GM18499 (cell line): Measurements from ENCODE around the gene POC1A.
A peak's percentile ranks its signal among the peaks of the same experiment; 100 is the strongest.

Source experiments
- ATAC-seq: cut with Tn5 transposase; IDR thresholded peaks from one replicate; pipeline ENCODE4 v1.9.1; 2021; ENCODE audit warnings: moderate number of reproducible peaks; ENCODE audit not compliant: insufficient read depth, unreplicated experiment

The POC1A gene

GRCh38 chr3:52072020-52072419 lies 82.2 kb downstream of the POC1A start:
- no peak for ATAC-seq

- no peak for ATAC-seq
Observed at GRCh38 chr3:52070724-52071621, 83.2 kb downstream of the POC1A start.

GRCh38 chr3:52069855-52070254 lies 84.4 kb downstream of the POC1A start:
- ATAC-seq, result no peak

- ATAC-seq, result no peak
Observed at GRCh38 chr3:52069135-52069534, 85.1 kb downstream of the POC1A start.

GRCh38 chr3:52068730-52069129 lies 85.5 kb downstream of the POC1A start:
- ATAC-seq, result no peak

- ATAC-seq, result no peak
Observed at GRCh38 chr3:52068055-52068571, 86.1 kb downstream of the POC1A start.

GRCh38 chr3:52067526-52067925 lies 86.7 kb downstream of the POC1A start:
- ATAC-seq, result no peak

- no peak for ATAC-seq
Observed at GRCh38 chr3:52067046-52067445, 87.2 kb downstream of the POC1A start.

GRCh38 chr3:52065264-52065756 lies 88.9 kb downstream of the POC1A start:
- ATAC-seq, result no peak

- ATAC-seq, result no peak
Observed at GRCh38 chr3:52064561-52064960, 89.7 kb downstream of the POC1A start.

- ATAC-seq, result no peak
Observed at GRCh38 chr3:52063026-52063723, 91.0 kb downstream of the POC1A start.

- no peak for ATAC-seq
Observed at GRCh38 chr3:52062505-52062904, 91.7 kb downstream of the POC1A start.

- ATAC-seq, result no peak
Observed at GRCh38 chr3:52061121-52061910, 92.9 kb downstream of the POC1A start.

GRCh38 chr3:52059781-52060180 lies 94.4 kb downstream of the POC1A start:
- ATAC-seq, result no peak

- no peak for ATAC-seq
Observed at GRCh38 chr3:52057812-52058495, 96.3 kb downstream of the POC1A start.

GRCh38 chr3:52056968-52057811 lies 97.0 kb downstream of the POC1A start:
- ATAC-seq, result peak; percentile 68

- no peak for ATAC-seq
Observed at GRCh38 chr3:52056521-52056967, 97.7 kb downstream of the POC1A start, which contains the start of gene DUSP7. Gene DUSP7 (minus strand): TSS chr3:52056571. CDS start chr3:52056366, 205 bp downstream.

- ATAC-seq, result no peak
Observed at GRCh38 chr3:52055537-52056351, 98.5 kb downstream of the POC1A start.
